ENCODE measurements around the gene ADCY9. TPM values are rescaled to one million over a fixed set of nuclear protein-coding genes. Genes with fewer than 3 reads are reported as not detected.

Gene ADCY9
- total RNA-seq, 2 donors from 2014 or later: 1.2 to 3.3 TPM

DNA sequence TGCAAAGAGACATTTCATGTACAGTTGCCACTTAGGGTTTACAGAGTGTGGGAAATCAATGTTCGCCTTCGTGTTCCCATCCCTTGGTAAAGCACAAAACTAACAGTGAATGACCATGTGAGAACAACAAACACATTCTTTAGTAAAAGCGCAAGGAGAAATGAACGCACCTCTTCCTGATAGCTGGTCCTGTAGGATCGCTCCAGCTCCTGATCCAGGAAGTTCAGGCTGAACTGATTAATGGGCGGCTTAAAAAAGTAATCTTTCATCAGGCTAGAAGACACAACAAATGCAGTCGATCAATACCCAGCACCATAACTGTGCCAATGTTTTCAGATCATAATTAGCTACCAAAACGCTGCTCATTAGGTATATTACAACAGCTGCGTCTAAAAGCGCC is 127.4 kb downstream of the ADCY9 start:
- DNase-seq: no peak
- H3K4me1 Mint-ChIP-seq: no peaks in the 10 kb centered on the region
- Histone ChIP-seq H3K9ac (ENCODE audit: extremely low read depth, low read length, poor library complexity, severe bottlenecking) (no peak overlapping the region), H3K36me3 (ENCODE audit: control insufficient read depth, insufficient read depth, low read length) (no peaks in the 10 kb centered on the region), H3K4me3 (ENCODE audit: low read length) (no peak overlapping the region), H3K27me3 (ENCODE audit: control insufficient read depth, insufficient read depth, low read length, poor library complexity, severe bottlenecking) (no peaks in the 10 kb centered on the region), H3K27ac (ENCODE audit: low read depth, low read length) (no peak overlapping the region), H3K4me1 (ENCODE audit: control insufficient read depth, insufficient read depth, low read length) (no peaks in the 10 kb centered on the region), H3K9me3 (ENCODE audit: control insufficient read depth, low read length) (no peaks in the 10 kb centered on the region)
- H3K4me3 Mint-ChIP-seq: no peak overlapping the region
- H3K36me3 Mint-ChIP-seq (ENCODE audit: low read depth): no peaks in the 10 kb centered on the region
- TF ChIP-seq, protein P1, sequence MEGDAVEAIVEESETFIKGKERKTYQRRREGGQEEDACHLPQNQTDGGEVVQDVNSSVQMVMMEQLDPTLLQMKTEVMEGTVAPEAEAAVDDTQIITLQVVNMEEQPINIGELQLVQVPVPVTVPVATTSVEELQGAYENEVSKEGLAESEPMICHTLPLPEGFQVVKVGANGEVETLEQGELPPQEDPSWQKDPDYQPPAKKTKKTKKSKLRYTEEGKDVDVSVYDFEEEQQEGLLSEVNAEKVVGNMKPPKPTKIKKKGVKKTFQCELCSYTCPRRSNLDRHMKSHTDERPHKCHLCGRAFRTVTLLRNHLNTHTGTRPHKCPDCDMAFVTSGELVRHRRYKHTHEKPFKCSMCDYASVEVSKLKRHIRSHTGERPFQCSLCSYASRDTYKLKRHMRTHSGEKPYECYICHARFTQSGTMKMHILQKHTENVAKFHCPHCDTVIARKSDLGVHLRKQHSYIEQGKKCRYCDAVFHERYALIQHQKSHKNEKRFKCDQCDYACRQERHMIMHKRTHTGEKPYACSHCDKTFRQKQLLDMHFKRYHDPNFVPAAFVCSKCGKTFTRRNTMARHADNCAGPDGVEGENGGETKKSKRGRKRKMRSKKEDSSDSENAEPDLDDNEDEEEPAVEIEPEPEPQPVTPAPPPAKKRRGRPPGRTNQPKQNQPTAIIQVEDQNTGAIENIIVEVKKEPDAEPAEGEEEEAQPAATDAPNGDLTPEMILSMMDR (conservative IDR thresholded peaks at IDR 0.05): no peak
- H3K27ac Mint-ChIP-seq: no peak overlapping the region
- peaks cover 2% of the 10 kb centered on the region for H3K27me3 Mint-ChIP-seq (ENCODE audit: insufficient read depth)
- WGBS, 2 experiments (ENCODE audit: insufficient coverage in 1 of 2, insufficient read length in 1 of 2): 91% methylated on average over 10 of the region's 10 CpGs
- H3K9me3 Mint-ChIP-seq: no peaks in the 10 kb centered on the region

DNA sequence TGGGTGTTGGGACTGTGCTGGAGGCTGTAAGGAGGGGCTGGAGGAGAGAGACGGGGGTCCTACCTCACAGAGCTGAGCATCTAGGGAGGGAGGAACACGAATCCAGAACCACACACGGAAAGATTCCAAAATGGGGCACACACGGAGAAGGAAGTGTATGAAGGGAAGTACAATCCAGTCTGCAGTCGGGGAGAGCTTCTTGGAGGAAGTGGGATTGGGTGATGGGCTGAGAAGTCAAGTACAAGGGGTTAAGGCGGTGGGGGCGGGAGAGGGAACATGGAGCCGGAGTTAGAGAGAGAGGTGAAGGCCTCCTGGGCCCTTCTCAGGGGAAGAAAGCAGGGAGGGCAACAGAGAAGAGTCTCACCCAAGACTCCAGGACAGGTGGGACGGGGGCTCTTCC is 128.2 kb downstream of the ADCY9 start:
- Mint-ChIP-seq H3K27me3 (ENCODE audit: insufficient read depth) (peaks cover 6% of the 10 kb centered on the region), H3K4me1 (peaks cover 3% of the 10 kb centered on the region), H3K9me3 (no peaks in the 10 kb centered on the region), H3K36me3 (ENCODE audit: low read depth) (no peaks in the 10 kb centered on the region), H3K27ac (no peak overlapping the region), H3K4me3 (no peak overlapping the region)
- TF ChIP-seq, protein P1 (conservative IDR thresholded peaks at IDR 0.05): no peak
- WGBS, 2 experiments (ENCODE audit: insufficient coverage in 1 of 2, insufficient read length in 1 of 2): 89 to 91% methylated on average over 8 to 9 of the region's 9 CpGs
- Histone ChIP-seq H3K9ac (ENCODE audit: extremely low read depth, low read length, poor library complexity, severe bottlenecking) (no peak overlapping the region), H3K9me3 (ENCODE audit: control insufficient read depth, low read length) (no peaks in the 10 kb centered on the region), H3K27me3 (ENCODE audit: control insufficient read depth, insufficient read depth, low read length, poor library complexity, severe bottlenecking) (no peaks in the 10 kb centered on the region), H3K27ac (ENCODE audit: low read depth, low read length) (no peak overlapping the region), H3K4me3 (ENCODE audit: low read length) (no peak overlapping the region), H3K36me3 (ENCODE audit: control insufficient read depth, insufficient read depth, low read length) (no peaks in the 10 kb centered on the region), H3K4me1 (ENCODE audit: control insufficient read depth, insufficient read depth, low read length) (no peaks in the 10 kb centered on the region)
- DNase-seq: no peak

DNA sequence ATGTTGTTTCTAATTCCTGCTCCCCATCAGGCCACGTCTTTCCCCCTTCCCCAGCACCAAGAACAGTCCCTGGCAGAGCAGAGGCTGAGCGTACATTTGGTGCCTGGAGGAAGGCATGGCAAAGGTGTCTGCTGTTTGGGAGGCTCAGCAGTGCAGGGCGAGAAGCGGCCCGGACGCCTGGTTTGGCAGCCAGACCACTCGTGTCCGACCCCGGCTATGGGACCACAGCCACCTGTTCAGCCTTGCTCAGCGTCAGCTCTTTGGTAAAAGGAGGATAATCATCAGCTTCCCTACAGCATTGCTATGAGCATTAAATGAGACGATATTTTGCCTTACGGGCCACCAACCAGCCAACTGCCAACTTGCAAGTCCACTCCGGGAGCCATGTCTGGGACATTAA is 129.0 kb downstream of the ADCY9 start:
- Histone ChIP-seq H3K4me3 (ENCODE audit: low read length) (no peak overlapping the region), H3K9ac (ENCODE audit: extremely low read depth, low read length, poor library complexity, severe bottlenecking) (no peak overlapping the region), H3K36me3 (ENCODE audit: control insufficient read depth, insufficient read depth, low read length) (no peaks in the 10 kb centered on the region), H3K9me3 (ENCODE audit: control insufficient read depth, low read length) (no peaks in the 10 kb centered on the region), H3K4me1 (ENCODE audit: control insufficient read depth, insufficient read depth, low read length) (no peaks in the 10 kb centered on the region), H3K27ac (ENCODE audit: low read depth, low read length) (no peak overlapping the region), H3K27me3 (ENCODE audit: control insufficient read depth, insufficient read depth, low read length, poor library complexity, severe bottlenecking) (no peaks in the 10 kb centered on the region)
- whole genome bisulfite sequencing, 2 experiments (ENCODE audit: insufficient coverage in 1 of 2, insufficient read length in 1 of 2): 94 to 98% methylated on average over 11 to 13 of the region's 13 CpGs
- Mint-ChIP-seq H3K27me3 (ENCODE audit: insufficient read depth) (peaks cover 6% of the 10 kb centered on the region), H3K27ac (no peak overlapping the region), H3K9me3 (no peaks in the 10 kb centered on the region), H3K36me3 (ENCODE audit: low read depth) (no peaks in the 10 kb centered on the region), H3K4me3 (no peak overlapping the region), H3K4me1 (peaks cover 3% of the 10 kb centered on the region)
- no peak for DNase-seq
- TF ChIP-seq, protein P1 (conservative IDR thresholded peaks at IDR 0.05): no peak

Data from endodermal cell (in vitro differentiated cells).